Natural killer cell (primary cell): ENCODE measurements around the gene SETBP1. TPM values are rescaled to one million over a fixed set of nuclear protein-coding genes. Genes with fewer than 3 reads are reported as not detected.

Source experiments
- ATAC-seq, 3 donors: fragments of 150-1000 bp in 2 of 3; fragments of 200-7000 bp in 1 of 3; cut with Tn5 transposase; 1 replicate in 1 of 3; 2 replicates in 2 of 3; pipeline ENCODE4 v1.10.0; 2021; ENCODE audit warnings: mild to moderate bottlenecking in 2 of 3, moderate library complexity in 2 of 3
- DNase-seq, 2 donors: peaks; one replicate each; pipeline versions ENCODE4 v3.0.0 to v3.0.0-alpha.2; 2013 to 2021; ENCODE audit warnings: mixed read lengths in 1 of 2
- H3K27ac ChIP-seq: one replicate; pipeline ENCODE4 v1.5.1; 2013; ENCODE audit warnings: mild to moderate bottlenecking, low read length
- H3K27me3 ChIP-seq: one replicate; pipeline ENCODE4 v1.6.1; 2013; ENCODE audit warnings: low read length; ENCODE audit not compliant: control insufficient read depth, insufficient read depth
- H3K36me3 ChIP-seq: one replicate; pipeline ENCODE4 v1.6.1; 2013; ENCODE audit warnings: low read length; ENCODE audit not compliant: control insufficient read depth, insufficient read depth
- H3K4me1 ChIP-seq: one replicate; pipeline ENCODE4 v1.6.1; 2013; ENCODE audit warnings: low read length; ENCODE audit not compliant: control insufficient read depth, insufficient read depth
- H3K4me3 ChIP-seq: one replicate; pipeline ENCODE4 v1.5.1; 2013; ENCODE audit warnings: low read length
- H3K9me3 ChIP-seq: one replicate; pipeline ENCODE4 v1.6.1; 2013; ENCODE audit warnings: low read length; ENCODE audit not compliant: control insufficient read depth, insufficient read depth
- H3K27ac Mint-ChIP-seq, 2 donors: one replicate each; pipeline ENCODE4 v1.8.0; 2022; ENCODE audit warnings: mild to moderate bottlenecking in 2 of 2, mixed read lengths in 2 of 2, moderate library complexity in 1 of 2
- H3K27me3 Mint-ChIP-seq, 2 donors: one replicate each; pipeline ENCODE4 v1.8.0; 2022; ENCODE audit warnings: low read depth in 2 of 2, mixed read lengths in 2 of 2
- H3K36me3 Mint-ChIP-seq: one replicate; pipeline ENCODE4 v1.8.0; 2022; ENCODE audit warnings: mixed read lengths
- H3K4me1 Mint-ChIP-seq, 2 donors: one replicate each; pipeline ENCODE4 v1.8.0; 2022; ENCODE audit warnings: mixed read lengths in 2 of 2
- H3K4me3 Mint-ChIP-seq: one replicate; pipeline ENCODE4 v1.8.0; 2022; ENCODE audit warnings: mild to moderate bottlenecking, moderate library complexity, mixed read lengths
- H3K9me3 Mint-ChIP-seq, 2 donors: one replicate each; pipeline ENCODE4 v1.8.0; 2022; ENCODE audit warnings: mixed read lengths in 2 of 2
- CTCF ChIP-seq: fragments of 200-600 bp; IDR thresholded peaks from one replicate; pipeline ENCODE4 v1.8.0; 2022; ENCODE audit warnings: antibody characterized with exemption
- WGBS: methylation state at CpG from one replicate; pipeline ENCODE4 v1.1.7; 2013; ENCODE audit warnings: missing lambda C conversion rate; ENCODE audit not compliant: insufficient coverage; 5-methylcytosine and 5-hydroxymethylcytosine counted together
- intact Hi-C: fragments of 100-400 bp; cut with micrococcal nuclease; formaldehyde crosslinking; loops from one replicate; pipeline ENCODE4 v1.14.2; 2022
- total RNA-seq, 4 donors: library from RNA; stranded (reverse); fragments of 120-200 nt in 1 of 4; gene quantifications; one replicate each; pipeline versions ENCODE4 v1.2.3 to v1.2.4, GENCODE V29; 2013 to 2022

SETBP1 gene
- total RNA-seq, 3 donors from 2014 or later (not counting 1 experiment from before 2014, with no cell fraction given): 36.0 to 46.6 (median 41.2) TPM

GRCh38 chr18:44724105-44724778 is 43.6 kb downstream of the SETBP1 start:
- peaks cover 70 to 90% of the 10 kb centered on the region in 2 donors for H3K4me1 Mint-ChIP-seq
- Histone ChIP-seq H3K4me1 (peaks cover 45% of the 10 kb centered on the region), H3K27ac (peak overlapping the region; percentile 41), H3K27me3 (no peaks in the 10 kb centered on the region), H3K4me3 (no peak overlapping the region), H3K36me3 (no peaks in the 10 kb centered on the region), H3K9me3 (no peaks in the 10 kb centered on the region)
- ATAC-seq: no peak
- H3K27me3 Mint-ChIP-seq: no peaks in the 10 kb centered on the region
- WGBS: 100% methylated on average over 1 of the region's 1 CpG
- H3K36me3 Mint-ChIP-seq: no peaks in the 10 kb centered on the region
- intact Hi-C loops: loop anchor here (2.0 kb wide), 1 partner anchor 43 kb away; the partner anchor contains the start of gene SETBP1
- peak overlapping the region; percentile 70 to 94 for H3K27ac Mint-ChIP-seq
- DNase-seq: peak in 1 of 2 donors; percentile 17
- no peak for TF ChIP-seq CTCF
- peak overlapping the region; percentile 74 for H3K4me3 Mint-ChIP-seq
- no peaks in the 10 kb centered on the region for H3K9me3 Mint-ChIP-seq

- Histone ChIP-seq H3K4me1 (peaks cover 58% of the 10 kb centered on the region), H3K9me3 (no peaks in the 10 kb centered on the region), H3K36me3 (no peaks in the 10 kb centered on the region), H3K27me3 (no peaks in the 10 kb centered on the region), H3K4me3 (no peak overlapping the region), H3K27ac (peak overlapping the region; percentile 61)
- Mint-ChIP-seq H3K4me3 (peak overlapping the region; percentile 74), H3K27ac (peak overlapping the region; percentile 70 to 94), H3K27me3 (no peaks in the 10 kb centered on the region), H3K36me3 (no peaks in the 10 kb centered on the region), H3K4me1 (peaks cover 82 to 97% of the 10 kb centered on the region in 2 donors), H3K9me3 (no peaks in the 10 kb centered on the region)
- peak; percentile 73 to 78 (median 74) for ATAC-seq
- no peak for TF ChIP-seq CTCF
- 10% methylated on average over 4 of the region's 5 CpGs for WGBS
- intact Hi-C loops: loop anchor here (1.0 to 5.0 kb wide), 4 partner anchors 45 to 218 kb away; partner anchors contain the start of gene SETBP1
- peak; percentile 62 to 77 for DNase-seq
These were observed 44.8 kb downstream of the SETBP1 start for GRCh38 chr18:44725300-44726058.

DNA sequence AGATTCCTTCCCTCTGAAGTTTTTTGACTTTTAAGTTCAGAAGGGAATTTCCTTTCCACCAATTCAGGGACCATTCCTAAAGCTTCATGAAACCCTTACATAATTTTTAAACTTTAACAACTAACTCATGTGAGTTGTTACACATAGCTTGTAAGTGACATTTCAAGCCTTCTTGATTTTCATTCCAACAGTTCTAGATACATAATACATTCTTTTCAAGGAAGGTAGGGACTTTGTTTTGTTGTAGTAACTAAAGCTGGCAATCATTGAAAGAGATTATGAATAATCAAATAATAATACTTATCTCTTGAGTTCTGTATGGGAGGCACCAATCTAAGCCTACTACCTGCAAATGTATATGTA is 45.4 kb downstream of the SETBP1 start:
- H3K27ac ChIP-seq: peak overlapping the region; percentile 61
- Mint-ChIP-seq H3K9me3 (no peaks in the 10 kb centered on the region), H3K27ac (peak overlapping the region; percentile 70 to 94), H3K4me1 (peaks cover 86 to 98% of the 10 kb centered on the region in 2 donors), H3K36me3 (no peaks in the 10 kb centered on the region), H3K4me3 (peak overlapping the region; percentile 74), H3K27me3 (no peaks in the 10 kb centered on the region)
- TF ChIP-seq CTCF: no peak
- intact Hi-C loops: loop anchor here (5.0 kb wide), 2 partner anchors 111 to 219 kb away; no protein-coding TSS in a partner anchor
- DNase-seq: no peak
- peaks cover 63% of the 10 kb centered on the region for H3K4me1 ChIP-seq
- H3K36me3 ChIP-seq: no peaks in the 10 kb centered on the region
- no peaks in the 10 kb centered on the region for H3K27me3 ChIP-seq
- ATAC-seq: no peak
- no peak overlapping the region for H3K4me3 ChIP-seq
- H3K9me3 ChIP-seq: no peaks in the 10 kb centered on the region
